Activated naive CD4-positive, alpha-beta T cell treated with Interleukin-2 at 50 U/mL for 16 hours (primary cell): ENCODE data around the gene COL3A1.

Source experiments
- DNase-seq: peaks from one replicate; pipeline ENCODE4 v3.0.0-alpha.2; 2020

COL3A1 gene

DNA sequence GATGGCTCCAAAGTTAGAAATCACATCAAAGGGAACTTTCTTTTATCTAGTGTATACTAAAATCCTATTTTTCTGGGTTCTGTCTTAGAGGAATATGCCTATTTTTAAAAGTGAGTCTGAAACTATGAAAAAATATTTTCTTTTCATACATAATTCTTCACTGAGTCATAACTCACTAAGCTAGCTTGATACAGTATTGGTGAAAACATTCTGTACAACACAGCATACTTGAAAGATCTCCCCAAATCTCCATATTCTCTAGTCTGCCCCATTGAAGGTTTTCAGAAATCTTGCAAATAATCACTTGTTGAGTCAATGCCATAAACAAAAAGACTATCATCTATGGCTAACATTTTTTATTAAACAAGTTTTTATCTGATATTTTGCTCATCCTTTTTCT lies 44.5 kb downstream of the COL3A1 start:
- DNase-seq: no peak

DNA sequence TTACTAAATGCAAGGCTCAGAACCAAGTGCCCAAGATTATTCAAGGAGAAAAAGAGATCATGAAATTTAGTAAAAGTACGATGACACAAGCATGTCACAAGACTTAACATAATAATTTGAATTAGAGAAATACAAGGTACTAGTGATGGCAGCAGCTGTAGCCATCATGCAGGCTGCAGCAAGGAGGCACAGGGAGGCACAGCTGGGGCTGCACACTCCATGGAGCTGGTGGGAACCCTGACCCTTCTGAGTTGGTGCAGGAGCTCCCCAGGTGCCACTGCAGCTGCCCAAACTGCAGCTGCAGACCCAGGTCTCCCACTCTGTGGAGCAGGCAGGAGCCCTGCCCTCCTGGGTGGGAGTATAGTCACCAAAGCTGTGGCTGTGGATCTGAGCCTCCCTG lies 46.0 kb downstream of the COL3A1 start:
- DNase-seq: no peak

DNA sequence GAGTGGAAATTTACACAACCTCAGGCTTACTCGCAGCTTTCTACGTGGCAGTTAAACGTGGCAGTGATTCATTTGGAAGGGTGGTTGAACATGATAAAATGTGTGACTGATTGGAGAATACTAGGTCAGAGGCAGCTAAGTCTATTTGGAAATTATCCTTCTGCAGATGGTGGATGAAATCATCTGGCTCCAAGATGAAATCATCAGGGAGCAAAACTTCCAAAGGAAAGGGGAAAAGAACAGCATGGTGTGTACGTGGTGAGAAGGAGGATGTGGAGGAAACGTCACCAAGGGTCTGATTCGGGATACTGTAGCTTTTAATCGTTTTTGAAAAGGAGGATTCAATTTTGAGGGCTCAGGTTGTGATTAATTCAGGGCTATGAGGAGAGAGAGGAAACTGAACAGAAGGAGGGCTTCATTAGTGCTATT lies 47.9 kb downstream of the COL3A1 start:
- no peak for DNase-seq

DNA sequence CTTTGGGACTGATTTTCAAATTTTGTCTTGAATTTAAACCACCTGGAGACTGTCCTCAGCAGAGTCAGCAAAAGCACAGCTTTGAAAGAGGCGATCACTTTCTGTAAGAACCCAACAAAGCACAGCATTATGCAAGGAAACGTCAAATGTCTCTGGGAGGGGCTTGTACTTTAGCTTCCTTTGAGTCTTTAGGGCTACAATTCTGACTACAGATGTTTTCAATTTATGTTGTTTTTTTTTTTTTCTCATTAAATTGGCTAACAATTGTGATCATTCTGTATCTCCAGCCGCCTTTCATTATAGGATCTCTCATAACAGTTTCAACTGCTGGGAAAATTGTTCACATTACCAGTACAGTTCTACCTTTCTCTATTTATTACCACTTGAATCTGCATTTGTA lies 48.3 kb downstream of the COL3A1 start:
- DNase-seq: no peak

DNA sequence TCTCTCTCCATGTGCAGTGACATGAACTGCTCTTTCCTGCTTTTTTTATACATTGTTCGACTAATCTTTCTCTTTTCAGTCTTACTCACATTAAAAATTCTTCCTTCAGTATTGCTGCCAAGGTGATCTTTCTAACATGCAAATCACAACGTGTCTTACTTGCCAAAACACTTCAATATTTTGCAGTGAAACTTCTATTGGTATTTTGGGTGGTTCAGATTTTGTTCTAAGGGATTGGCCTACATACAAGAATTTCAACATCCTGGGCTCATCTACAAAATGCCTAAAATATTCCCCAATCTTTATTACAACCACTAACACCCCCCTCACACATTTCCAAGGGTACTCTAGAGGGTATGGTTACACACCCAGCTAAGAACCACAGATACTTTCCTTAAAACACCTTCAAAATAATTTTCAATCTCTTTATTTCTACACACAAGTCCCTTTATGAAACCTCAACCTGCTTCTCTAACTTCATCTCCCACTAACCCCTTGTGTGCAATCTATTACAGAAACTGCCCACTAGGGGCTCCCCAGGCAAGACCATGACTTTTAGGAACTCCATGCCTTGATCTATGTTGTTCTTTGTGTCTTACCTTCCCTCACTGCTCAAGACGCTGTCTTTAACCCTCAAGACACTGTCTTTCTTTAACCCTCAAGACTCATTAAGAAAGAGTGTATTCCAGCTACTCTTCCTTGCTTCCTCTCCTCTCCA lies 50.9 kb downstream of the COL3A1 start:
- DNase-seq: no peak

DNA sequence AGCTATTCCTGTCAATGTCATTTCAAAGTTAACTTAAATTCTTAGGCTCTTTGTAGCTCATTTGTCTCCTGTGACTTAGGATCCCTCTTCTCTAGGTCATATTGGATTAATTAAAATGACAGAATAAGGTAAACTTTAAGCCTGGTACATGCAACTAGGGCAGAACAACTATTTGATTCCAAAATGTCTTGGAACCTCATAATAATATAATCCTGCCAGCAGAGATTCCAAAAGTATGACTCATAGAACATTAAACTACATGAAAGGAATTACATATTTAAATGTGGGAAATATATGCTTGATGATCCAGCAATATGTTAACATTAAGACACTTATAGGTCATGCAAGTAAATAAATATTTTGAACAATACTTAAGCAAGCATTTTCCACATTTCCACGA lies 63.3 kb downstream of the COL3A1 start:
- no peak for DNase-seq

DNA sequence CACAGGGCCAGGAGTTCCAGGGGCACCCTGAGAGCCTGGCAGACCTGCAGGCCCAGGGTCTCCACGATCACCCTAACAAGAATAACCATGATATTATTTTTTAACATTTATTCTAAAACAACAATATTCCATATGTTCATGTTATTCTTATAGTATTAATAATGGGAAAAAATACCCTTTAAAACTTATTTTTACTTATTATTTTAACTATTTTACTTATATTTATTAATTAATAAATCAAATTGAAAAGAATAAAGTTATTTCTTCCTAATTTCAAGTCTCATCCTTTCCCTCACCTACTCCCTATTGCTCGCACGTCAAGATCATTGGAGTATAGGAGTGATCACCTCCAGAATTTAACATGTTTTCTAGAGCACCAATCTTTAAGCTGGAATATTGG lies 71.7 kb downstream of the COL3A1 start:
- no peak for DNase-seq

DNA sequence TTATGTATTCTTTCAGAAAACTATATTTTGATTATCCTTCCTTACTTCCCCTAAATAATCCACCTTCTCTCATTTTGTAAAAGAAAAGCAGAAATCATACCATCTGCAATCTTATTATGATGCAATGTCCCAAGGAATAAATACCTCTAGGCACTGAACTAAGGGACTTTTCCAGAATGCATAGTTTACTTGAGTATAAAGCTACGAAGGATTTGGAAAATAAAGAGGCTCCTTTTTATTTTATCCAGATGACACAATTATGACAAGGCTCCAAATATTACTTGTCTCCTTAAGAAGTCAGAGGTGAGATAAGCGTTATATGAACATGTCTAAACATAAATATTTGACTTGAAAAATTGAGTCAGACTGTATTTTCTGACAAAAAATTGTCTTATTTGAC lies 72.1 kb downstream of the COL3A1 start:
- DNase-seq: no peak

DNA sequence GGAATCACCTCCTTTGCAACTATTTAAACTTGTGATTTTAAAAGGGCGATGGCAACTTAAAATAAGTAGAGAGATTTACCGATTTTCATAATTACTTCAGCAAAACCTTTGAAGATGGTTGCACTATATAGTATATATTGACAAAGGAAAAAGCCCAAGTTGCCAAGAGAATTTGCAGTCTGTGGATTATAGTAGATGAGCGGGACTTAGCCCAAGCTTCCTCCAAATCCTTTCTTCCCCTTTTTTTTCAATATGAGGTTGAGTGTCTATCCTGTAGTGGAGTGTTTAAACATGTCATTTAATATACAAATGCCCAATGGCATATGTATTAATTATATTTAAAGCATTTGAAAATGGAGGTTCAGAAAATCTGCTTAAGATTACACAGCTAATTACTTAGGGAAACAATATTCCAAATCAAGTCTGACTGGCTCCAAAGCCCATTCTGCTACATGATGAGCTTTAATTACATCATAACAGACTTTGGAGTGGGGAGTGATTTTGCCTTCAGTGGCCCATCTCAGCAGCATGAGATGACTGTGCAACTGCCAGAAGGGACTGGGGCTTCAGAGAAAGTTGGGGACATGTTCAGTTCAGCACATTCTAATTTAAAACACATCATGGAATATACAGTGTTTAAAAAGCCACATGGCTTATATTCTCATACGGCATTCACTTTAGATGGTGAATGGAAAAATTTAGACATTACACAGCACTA lies 73.2 kb downstream of the COL3A1 start:
- DNase-seq: no peak

DNA sequence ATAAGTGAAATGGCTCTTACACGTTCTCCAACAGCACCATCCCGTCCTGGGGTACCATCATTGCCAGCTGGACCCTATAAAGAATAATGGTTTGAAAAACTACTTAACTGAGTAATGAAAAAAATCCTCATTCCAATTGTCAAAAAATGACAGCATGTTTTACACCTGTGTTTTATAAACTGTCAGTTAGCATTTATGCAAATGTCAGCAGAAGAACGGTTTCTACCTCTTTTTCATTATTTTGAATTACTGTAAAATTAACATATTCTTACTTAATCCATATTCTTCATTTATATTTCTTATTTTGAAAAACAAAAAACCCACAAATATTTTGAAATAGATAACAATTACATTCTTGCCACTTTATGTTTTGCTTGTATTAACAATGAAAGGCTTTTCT lies 74.0 kb downstream of the COL3A1 start:
- DNase-seq: no peak

DNA sequence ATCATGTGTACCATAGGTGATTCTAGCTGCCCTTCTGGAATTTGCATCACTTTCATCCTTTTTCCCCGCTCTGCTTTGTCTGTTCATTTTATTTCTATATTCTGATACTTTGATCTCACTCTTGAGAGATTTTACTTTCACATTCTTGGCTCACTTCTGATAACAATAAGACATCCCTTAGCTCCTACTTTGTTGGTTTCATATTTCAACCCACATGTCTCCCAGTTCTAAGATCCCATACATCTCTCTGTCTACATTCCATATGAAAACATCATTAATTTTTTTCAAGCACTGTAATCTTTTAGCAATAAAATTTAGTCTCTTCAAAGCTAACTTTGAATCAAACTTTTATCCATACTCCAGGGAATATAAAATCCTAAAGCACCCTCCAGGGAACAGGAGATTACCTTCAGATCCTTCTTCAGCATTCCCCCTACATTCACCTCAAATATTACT lies 75.6 kb downstream of the COL3A1 start:
- no peak for DNase-seq

DNA sequence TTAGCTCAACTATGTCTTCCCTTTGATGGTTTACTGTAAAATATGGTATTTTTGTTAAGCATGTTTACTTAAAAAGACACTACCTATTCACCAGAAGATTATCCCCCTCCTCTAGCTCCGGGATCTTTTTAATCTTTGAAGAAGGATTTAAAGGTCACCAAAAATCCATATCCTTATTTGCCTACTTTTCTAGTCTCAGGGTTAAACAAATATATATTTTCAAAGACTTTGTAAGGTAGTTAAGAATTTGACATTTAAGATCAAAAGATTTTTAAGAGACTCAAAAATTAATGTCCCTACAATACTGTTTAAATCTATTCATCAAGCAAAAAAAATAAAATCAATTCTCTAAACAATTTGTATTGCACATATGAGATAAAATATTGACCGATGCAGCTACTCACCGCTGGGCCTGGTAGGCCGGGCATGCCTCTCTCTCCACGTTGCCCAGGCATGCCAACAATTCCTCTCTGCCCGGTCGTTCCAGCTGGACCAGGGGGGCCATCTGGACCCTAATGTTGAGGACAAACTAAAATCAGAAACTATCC lies 76.1 kb downstream of the COL3A1 start:
- DNase-seq: no peak

DNA sequence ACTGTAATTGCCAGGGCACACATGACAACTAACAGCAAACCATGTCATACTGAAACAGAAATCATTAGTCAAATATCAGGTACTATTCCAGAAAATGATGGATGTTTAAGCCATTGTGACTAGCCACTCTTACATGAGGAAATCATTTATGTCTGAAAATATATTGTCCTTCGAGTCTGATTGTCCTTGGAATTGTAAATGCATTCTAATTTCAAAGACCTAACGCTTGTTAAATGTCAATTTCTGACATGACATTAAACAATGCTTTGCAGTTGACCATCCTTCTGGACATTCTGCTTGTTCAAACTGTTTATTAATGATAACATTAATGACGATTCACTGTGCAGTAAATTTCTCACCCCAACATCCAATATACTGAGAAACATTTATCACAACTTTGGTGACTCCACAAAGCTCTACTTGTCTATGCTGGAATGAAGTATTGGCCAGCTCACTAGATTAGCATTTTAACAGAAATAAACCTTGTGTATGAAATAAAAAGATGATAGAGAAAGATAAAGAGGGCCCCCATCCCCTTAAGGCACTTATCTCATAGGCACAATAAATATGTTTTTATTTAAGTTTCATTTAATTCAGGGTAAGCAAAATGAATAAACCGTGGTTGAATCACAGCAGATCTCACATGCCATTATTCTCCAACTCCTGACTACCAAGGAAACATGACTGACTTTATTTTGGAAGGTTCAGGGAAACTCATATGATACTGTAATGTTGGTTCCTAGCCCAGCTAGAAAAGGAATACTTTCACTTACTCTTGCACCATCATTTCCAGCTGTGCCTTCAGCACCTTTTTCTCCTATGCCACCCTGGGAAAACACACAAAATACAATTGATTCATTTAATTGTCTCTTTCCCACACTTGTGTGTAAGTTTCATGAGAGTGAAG lies 82.3 kb downstream of the COL3A1 start:
- DNase-seq: no peak

DNA sequence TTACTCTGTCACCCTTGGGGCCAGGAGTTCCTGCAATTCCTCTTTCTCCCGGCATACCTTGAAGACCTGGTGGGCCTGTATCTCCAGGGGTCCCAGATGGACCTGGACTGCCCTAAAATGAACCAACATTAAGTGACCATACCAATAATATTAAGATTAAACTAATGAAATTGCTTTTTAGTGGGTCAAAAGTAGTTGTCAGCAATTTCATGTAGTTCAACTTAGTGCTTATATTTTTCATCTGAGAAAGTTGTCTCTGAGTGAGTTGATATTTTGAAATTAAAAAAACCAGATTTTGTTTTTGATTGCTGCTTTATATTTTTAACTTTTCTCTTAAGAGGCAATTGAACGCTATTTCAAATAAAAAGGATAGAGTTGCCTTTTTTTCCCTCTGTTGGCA lies 83.1 kb downstream of the COL3A1 start:
- no peak for DNase-seq

DNA sequence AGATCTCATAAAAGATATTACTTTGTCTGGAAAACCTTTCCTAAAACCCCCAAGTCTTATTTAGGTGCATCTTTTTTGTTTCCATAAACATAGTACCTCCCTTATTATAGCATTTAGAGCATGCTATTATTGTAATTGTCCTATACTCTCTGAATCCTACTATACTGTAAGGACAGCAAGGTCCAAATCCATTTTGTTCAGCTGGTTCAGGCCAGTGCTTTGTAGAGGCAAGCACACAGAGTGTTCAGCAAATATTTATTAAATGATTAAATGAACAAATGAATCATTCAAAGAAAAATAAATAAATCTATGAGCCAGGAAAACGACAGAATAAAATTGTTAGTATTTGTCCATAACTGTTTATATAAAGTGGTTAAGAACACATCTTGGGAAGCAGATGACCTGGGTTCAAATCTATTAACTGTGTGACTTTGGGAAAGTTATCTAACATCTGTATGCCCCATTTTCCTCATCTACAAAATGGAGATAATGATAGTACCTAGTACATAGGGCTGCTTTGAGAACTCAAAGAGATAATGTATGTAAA lies 86.0 kb downstream of the COL3A1 start:
- no peak for DNase-seq
